DOHH2 (cell line): ENCODE measurements around the gene PYCARD.

Experiments used
- H3F3A ChIP-seq: fragments of 200-600 bp; sonication (generic), shearing (Covaris generic); 2 replicates; pipeline ENCODE4 v1.6.0; 2016; ENCODE audit warnings: antibody characterized with exemption, mild to moderate bottlenecking; ENCODE audit not compliant: control insufficient read depth, insufficient read depth
- H3K27ac ChIP-seq: fragments of 200-600 bp; sonication (generic); 2 replicates; pipeline ENCODE4 v1.5.1; 2014; ENCODE audit warnings: low read depth, mild to moderate bottlenecking, low read length, moderate library complexity
- H3K27me3 ChIP-seq: fragments of 200-600 bp; sonication (generic); 2 replicates; pipeline ENCODE4 v1.6.1; 2014; ENCODE audit warnings: mild to moderate bottlenecking, low read length, mixed read lengths; ENCODE audit not compliant: control insufficient read depth
- H3K36me3 ChIP-seq: fragments of 200-600 bp; sonication (generic); 2 replicates; pipeline ENCODE4 v1.6.1; 2014; ENCODE audit warnings: mild to moderate bottlenecking, low read length, moderate library complexity, mixed read lengths; ENCODE audit not compliant: control insufficient read depth
- H3K4me1 ChIP-seq: fragments of 200-600 bp; sonication (generic); 2 replicates; pipeline ENCODE4 v1.6.1; 2014; ENCODE audit warnings: mild to moderate bottlenecking, low read length, mixed read lengths; ENCODE audit not compliant: control insufficient read depth
- H3K4me2 ChIP-seq: fragments of 200-600 bp; sonication (generic); 2 replicates; pipeline ENCODE4 v1.6.0; 2014; ENCODE audit warnings: mild to moderate bottlenecking, low read length, moderate library complexity
- H3K4me3 ChIP-seq: fragments of 200-600 bp; sonication (generic); 2 replicates; pipeline ENCODE4 v1.5.1; 2014; ENCODE audit warnings: mild to moderate bottlenecking, low read length, mixed read lengths
- H3K79me2 ChIP-seq: fragments of 200-600 bp; sonication (generic); 2 replicates; pipeline ENCODE4 v1.6.1; 2014; ENCODE audit warnings: mild to moderate bottlenecking, low read length, mixed read lengths; ENCODE audit not compliant: control insufficient read depth
- H3K9me2 ChIP-seq: fragments of 200-600 bp; sonication (generic); replicated peaks from 2 replicates; pipeline ENCODE4 v1.6.1; 2014; ENCODE audit warnings: mild to moderate bottlenecking, low read length, mixed read lengths; ENCODE audit not compliant: control insufficient read depth
- H3K9me3 ChIP-seq: fragments of 200-600 bp; sonication (generic); 2 replicates; pipeline ENCODE4 v1.6.1; 2014; ENCODE audit warnings: antibody characterized with exemption, low read length, mixed read lengths; ENCODE audit not compliant: control insufficient read depth, insufficient read depth
- H4K20me1 ChIP-seq: fragments of 200-600 bp; sonication (generic); 2 replicates; pipeline ENCODE4 v1.6.0; 2014; ENCODE audit warnings: low read depth, mild to moderate bottlenecking, antibody characterized with exemption, low read length, moderate library complexity; ENCODE audit not compliant: control insufficient read depth, insufficient read depth
- EZH2phosphoT487 ChIP-seq: fragments of 200-600 bp; sonication (generic); IDR thresholded peaks from 2 replicates; pipeline ENCODE4 v1.6.1; 2017; ENCODE audit warnings: borderline replicate concordance, mild to moderate bottlenecking, antibody characterized with exemption, low read length, moderate library complexity, mixed read lengths
- TF ChIP-seq, protein P1 (sequence below): fragments of 200-600 bp; sonication (generic); IDR thresholded peaks from one replicate; pipeline ENCODE4 v1.5.1; 2014; ENCODE audit warnings: antibody characterized with exemption, mild to moderate bottlenecking, low read depth, low read length; ENCODE audit not compliant: poor library complexity, severe bottlenecking

The PYCARD gene

DNA sequence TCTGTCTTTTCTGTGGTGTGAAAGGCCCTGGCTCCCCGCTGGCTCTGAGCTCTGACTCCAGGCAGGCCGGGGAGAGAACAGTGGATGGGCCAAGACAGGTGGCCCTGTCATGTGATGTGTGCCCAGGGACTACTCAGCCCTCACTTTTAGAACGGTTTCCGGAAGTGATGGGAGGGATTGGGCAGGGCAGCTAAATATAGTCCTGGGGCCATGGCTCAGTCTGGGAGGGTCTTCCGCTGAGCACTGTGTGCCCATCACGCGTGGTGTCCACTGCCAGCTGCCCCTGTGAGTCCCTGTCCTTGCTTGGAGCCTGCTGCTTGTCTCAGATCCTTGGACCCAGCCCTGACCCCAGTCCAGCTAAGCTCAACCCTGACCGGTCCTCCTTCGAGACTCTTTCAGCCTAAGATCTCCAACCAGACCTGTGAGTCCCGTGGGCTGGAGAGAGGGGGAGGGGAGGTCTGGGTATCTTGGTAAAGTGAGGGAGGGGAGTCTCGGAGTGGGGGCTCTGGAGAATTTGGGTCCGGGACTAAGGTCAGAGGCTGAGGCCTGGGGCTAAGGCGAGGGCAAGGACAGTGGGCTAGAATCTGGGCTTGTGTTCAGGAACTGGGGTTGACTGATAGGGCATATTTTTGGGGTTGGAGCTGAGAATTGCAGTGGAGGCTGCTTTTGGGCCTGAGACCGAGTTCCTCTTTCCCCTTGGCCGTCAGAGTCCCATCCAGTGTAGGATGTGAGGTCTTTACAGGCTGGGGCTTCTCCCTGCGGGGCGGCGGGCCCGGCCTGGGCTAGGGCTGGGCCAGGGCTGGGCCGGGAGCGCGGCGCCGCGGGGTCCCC lies 11.5 kb upstream of the PYCARD start, which contains the start of gene TRIM72:
Gene TRIM72, plus strand, starts transcription at position 243 of the 831 bp plus-strand sequence. CDS start 620 bp downstream, outside the sequence.
- Histone ChIP-seq H3F3A (no peaks in the 10 kb centered on the region), H3K36me3 (no peaks in the 10 kb centered on the region), H4K20me1 (no peaks in the 10 kb centered on the region; the same call in 1 of the 2 replicates), H3K4me3 (no peak within 1 kb of the TSS), H3K9me3 (no peaks in the 10 kb centered on the region), H3K79me2 (no peaks in the 10 kb centered on the region), H3K27me3 (peaks cover 37% of the 10 kb centered on the region), H3K4me2 (no peak within 1 kb of the TSS), H3K27ac (no peak within 1 kb of the TSS), H3K9me2 (no peaks in the 10 kb centered on the region), H3K4me1 (no peaks in the 10 kb centered on the region)
- TF ChIP-seq EZH2phosphoT487 = no peak
- TF ChIP-seq, protein P1, sequence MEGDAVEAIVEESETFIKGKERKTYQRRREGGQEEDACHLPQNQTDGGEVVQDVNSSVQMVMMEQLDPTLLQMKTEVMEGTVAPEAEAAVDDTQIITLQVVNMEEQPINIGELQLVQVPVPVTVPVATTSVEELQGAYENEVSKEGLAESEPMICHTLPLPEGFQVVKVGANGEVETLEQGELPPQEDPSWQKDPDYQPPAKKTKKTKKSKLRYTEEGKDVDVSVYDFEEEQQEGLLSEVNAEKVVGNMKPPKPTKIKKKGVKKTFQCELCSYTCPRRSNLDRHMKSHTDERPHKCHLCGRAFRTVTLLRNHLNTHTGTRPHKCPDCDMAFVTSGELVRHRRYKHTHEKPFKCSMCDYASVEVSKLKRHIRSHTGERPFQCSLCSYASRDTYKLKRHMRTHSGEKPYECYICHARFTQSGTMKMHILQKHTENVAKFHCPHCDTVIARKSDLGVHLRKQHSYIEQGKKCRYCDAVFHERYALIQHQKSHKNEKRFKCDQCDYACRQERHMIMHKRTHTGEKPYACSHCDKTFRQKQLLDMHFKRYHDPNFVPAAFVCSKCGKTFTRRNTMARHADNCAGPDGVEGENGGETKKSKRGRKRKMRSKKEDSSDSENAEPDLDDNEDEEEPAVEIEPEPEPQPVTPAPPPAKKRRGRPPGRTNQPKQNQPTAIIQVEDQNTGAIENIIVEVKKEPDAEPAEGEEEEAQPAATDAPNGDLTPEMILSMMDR = no peak

GRCh38 chr16:31213342-31213741 lies 10.8 kb upstream of the PYCARD start:
- no peaks in the 10 kb centered on the region for H3F3A ChIP-seq
- H3K9me2 ChIP-seq = no peaks in the 10 kb centered on the region
- no peak overlapping the region for H3K4me2 ChIP-seq
- H3K36me3 ChIP-seq = no peaks in the 10 kb centered on the region
- H3K4me3 ChIP-seq = no peak overlapping the region
- TF ChIP-seq, protein P1 = no peak
- no peak for TF ChIP-seq EZH2phosphoT487
- H3K79me2 ChIP-seq = no peaks in the 10 kb centered on the region
- peaks cover 37% of the 10 kb centered on the region for H3K27me3 ChIP-seq
- H3K4me1 ChIP-seq = no peaks in the 10 kb centered on the region
- H4K20me1 ChIP-seq = no peaks in the 10 kb centered on the region; the same call in 1 of the 2 replicates
- H3K27ac ChIP-seq = no peak overlapping the region
- no peaks in the 10 kb centered on the region for H3K9me3 ChIP-seq

- H4K20me1 ChIP-seq = no peaks in the 10 kb centered on the region; the same call in none of the 2 replicates
- no peaks in the 10 kb centered on the region for H3K79me2 ChIP-seq
- no peaks in the 10 kb centered on the region for H3K9me3 ChIP-seq
- H3K27ac ChIP-seq = no peak overlapping the region
- peaks cover 14% of the 10 kb centered on the region for H3K4me1 ChIP-seq
- peaks cover 4% of the 10 kb centered on the region; the same call in 1 of the 2 replicates for H3F3A ChIP-seq
- no peak overlapping the region for H3K4me3 ChIP-seq
- no peaks in the 10 kb centered on the region for H3K9me2 ChIP-seq
- H3K4me2 ChIP-seq = no peak overlapping the region
- no peaks in the 10 kb centered on the region for H3K36me3 ChIP-seq
- TF ChIP-seq EZH2phosphoT487 = no peak
- TF ChIP-seq, protein P1 = no peak
- peaks cover 42% of the 10 kb centered on the region for H3K27me3 ChIP-seq
Measured at GRCh38 chr16:31206776-31207175, 4.2 kb upstream of the PYCARD start.
